Measurements from ENCODE around the gene DBR1. TPM values are rescaled to one million over a fixed set of nuclear protein-coding genes. Genes with fewer than 3 reads are reported as not detected.

DBR1 gene
- total RNA-seq, 1 donor = 17.5 TPM

- no peak overlapping the region for H3K4me3 ChIP-seq (ENCODE audit: low read depth, low read length)
- no peak for DNase-seq (ENCODE audit: low read depth)
- TF ChIP-seq CTCF (IDR thresholded peaks at IDR 0.05; ENCODE audit: insufficient read depth, low read length) = no peak
Observed at GRCh38 chr3:138213398-138214085, 38.8 kb upstream of the DBR1 start.

- DNase-seq (ENCODE audit: low read depth) = no peak
- no peak overlapping the region for H3K4me3 ChIP-seq (ENCODE audit: low read depth, low read length)
- no peak for TF ChIP-seq CTCF (IDR thresholded peaks at IDR 0.05; ENCODE audit: insufficient read depth, low read length)
Observed at GRCh38 chr3:138210528-138210927, 35.8 kb upstream of the DBR1 start.

GRCh38 chr3:138206196-138206595, 31.5 kb upstream of the DBR1 start:
- H3K4me3 ChIP-seq (ENCODE audit: low read depth, low read length) = no peak overlapping the region
- no peak for TF ChIP-seq CTCF (IDR thresholded peaks at IDR 0.05; ENCODE audit: insufficient read depth, low read length)
- no peak for DNase-seq (ENCODE audit: low read depth)

GRCh38 chr3:138205527-138205926, 30.8 kb upstream of the DBR1 start:
- H3K4me3 ChIP-seq (ENCODE audit: low read depth, low read length) = no peak overlapping the region
- TF ChIP-seq CTCF (IDR thresholded peaks at IDR 0.05; ENCODE audit: insufficient read depth, low read length) = no peak
- no peak for DNase-seq (ENCODE audit: low read depth)

- DNase-seq (ENCODE audit: low read depth) = no peak
- no peak overlapping the region for H3K4me3 ChIP-seq (ENCODE audit: low read depth, low read length)
- TF ChIP-seq CTCF (IDR thresholded peaks at IDR 0.05; ENCODE audit: insufficient read depth, low read length) = no peak
Observed at GRCh38 chr3:138203938-138204337, 29.2 kb upstream of the DBR1 start.

GRCh38 chr3:138202945-138203701, 28.4 kb upstream of the DBR1 start:
- TF ChIP-seq CTCF (IDR thresholded peaks at IDR 0.05; ENCODE audit: insufficient read depth, low read length) = no peak
- no peak overlapping the region for H3K4me3 ChIP-seq (ENCODE audit: low read depth, low read length)
- DNase-seq (ENCODE audit: low read depth) = no peak

Measured in fibroblast of the aortic adventitia (primary cell).